Lung (tissue), 12 donors: ENCODE results near the gene ZCCHC18. TPM values are rescaled to one million over a fixed set of nuclear protein-coding genes. Genes with fewer than 3 reads are reported as not detected.

Experiments
- ATAC-seq: fragments of 200-7000 bp; cut with Tn5 transposase; one replicate; pipeline ENCODE4 v1.9.1; 2020; ENCODE audit warnings: moderate number of reproducible peaks; ENCODE audit not compliant: insufficient read depth, low FRiP score
- DNase-seq, 3 donors: peaks; one replicate each; pipeline ENCODE4 v3.0.0-alpha.2; 2013 to 2017
- H3K27ac ChIP-seq, 2 donors: one replicate each; pipeline ENCODE4 v1.5.1; 2013; ENCODE audit warnings: mild to moderate bottlenecking in 2 of 2, moderate library complexity in 2 of 2, control low read depth in 1 of 2, inconsistent platforms in 1 of 2, low read depth in 1 of 2, low read length in 1 of 2
- H3K27me3 ChIP-seq, 3 donors: one replicate each; pipeline ENCODE4 v1.5.1; 2013; ENCODE audit warnings: low read length in 2 of 3; ENCODE audit not compliant: control insufficient read depth in 3 of 3, insufficient read depth in 3 of 3
- H3K36me3 ChIP-seq, 4 donors: one replicate each; pipeline ENCODE4 v1.5.1; 2013; ENCODE audit warnings: low read length in 4 of 4, mild to moderate bottlenecking in 1 of 4, moderate library complexity in 1 of 4; ENCODE audit not compliant: control insufficient read depth in 4 of 4, insufficient read depth in 4 of 4
- H3K4me1 ChIP-seq, 5 donors: one replicate each; pipeline ENCODE4 v1.5.1; 2013; ENCODE audit warnings: low read length in 5 of 5, mild to moderate bottlenecking in 2 of 5, moderate library complexity in 1 of 5; ENCODE audit not compliant: control insufficient read depth in 5 of 5, insufficient read depth in 5 of 5
- H3K4me3 ChIP-seq: one replicate; pipeline ENCODE4 v1.5.1; 2013; ENCODE audit warnings: mild to moderate bottlenecking, control low read depth, moderate library complexity
- H3K9ac ChIP-seq, 2 donors: one replicate each; pipeline ENCODE4 v1.5.1; 2013; ENCODE audit warnings: low read length in 2 of 2, control low read depth in 1 of 2; ENCODE audit not compliant: insufficient read depth in 1 of 2
- H3K9me3 ChIP-seq, 4 donors: one replicate each; pipeline ENCODE4 v1.5.1; 2013; ENCODE audit warnings: low read length in 3 of 4, mild to moderate bottlenecking in 1 of 4, moderate library complexity in 1 of 4; ENCODE audit not compliant: control insufficient read depth in 4 of 4, insufficient read depth in 3 of 4
- CTCF ChIP-seq: IDR thresholded peaks from 2 replicates; pipeline ENCODE4 v1.5.1; 2012; ENCODE audit warnings: mild to moderate bottlenecking; ENCODE audit errors: control extremely low read depth, extremely low read depth
- WGBS, 2 donors: extraction: QIAGEN DNeasy Blood & Tissue Kit; methylation state at CpG; one replicate each; pipeline ENCODE4 v1.1.7; 2013; 5-methylcytosine and 5-hydroxymethylcytosine counted together
- polyA plus RNA-seq, 2 donors: library from polyadenylated mRNA; stranded (reverse); fragments of 200-250 nt; gene quantifications; one replicate each; pipeline ENCODE4 v1.2.1, GENCODE V29; 2013
- total RNA-seq, 2 donors: library from RNA; depleted of rRNA in 1 of 2; stranded (reverse); fragments of >200 nt in 1 of 2; gene quantifications; one replicate each; pipeline ENCODE4 v1.2.1, GENCODE V29; 2014 to 2021
- donor health status: control.
- donor health status: control.
- donor health status: Bipolar disorder and iron deficiency.
- donor health status: healthy.
- donor health status: DM: yes; HTN: yes; CAD: no.

ZCCHC18 gene
- total and polyA plus RNA-seq, 4 donors = 0.24 to 1.1 (median 0.54) TPM

- Histone ChIP-seq H3K27ac (no peak overlapping the region), H3K9me3 (no peaks in the 10 kb centered on the region), H3K9ac (no peak overlapping the region), H3K4me3 (no peak overlapping the region), H3K27me3 (peaks cover 0 to 48% (median 16%) of the 10 kb centered on the region in 3 donors), H3K4me1 (no peaks in the 10 kb centered on the region), H3K36me3 (peaks cover 0 to 10% (median 0%) of the 10 kb centered on the region in 4 donors)
- DNase-seq (no peak), ATAC-seq (no peak)
- no peak for TF ChIP-seq CTCF
- WGBS, 2 donors = 62 to 94% methylated on average over 5 of the region's 5 CpGs
Observed at GRCh38 chrX:104134583-104135261, 22.4 kb downstream of the ZCCHC18 start.

- DNase-seq (no peak), ATAC-seq (no peak)
- Histone ChIP-seq H3K27ac (no peak overlapping the region), H3K4me1 (peaks cover 0 to under 1% (median 0%) of the 10 kb centered on the region in 5 donors), H3K27me3 (peaks cover 0 to 48% (median 16%) of the 10 kb centered on the region in 3 donors), H3K9ac (no peak overlapping the region), H3K4me3 (no peak overlapping the region), H3K9me3 (no peaks in the 10 kb centered on the region), H3K36me3 (peaks cover 0 to 3% (median 0%) of the 10 kb centered on the region in 4 donors)
- TF ChIP-seq CTCF = no peak
- WGBS, 2 donors = 72 to 85% methylated on average over 1 of the region's 1 CpG
Observed at GRCh38 chrX:104135677-104136076, 23.4 kb downstream of the ZCCHC18 start.

GRCh38 chrX:104136241-104137019, 24.1 kb downstream of the ZCCHC18 start:
- Histone ChIP-seq H3K27me3 (peaks cover 0 to 44% (median 12%) of the 10 kb centered on the region in 3 donors), H3K27ac (peak overlapping the region in 1 of 2 donors; percentile 75), H3K36me3 (no peaks in the 10 kb centered on the region), H3K9me3 (no peaks in the 10 kb centered on the region), H3K4me1 (peaks cover 0 to 3% (median 0%) of the 10 kb centered on the region in 5 donors), H3K9ac (peak overlapping the region in 1 of 2 donors; percentile 72), H3K4me3 (peak overlapping the region; percentile 26)
- 24 to 30% methylated on average over 10 of the region's 10 CpGs for WGBS, 2 donors
- peak; percentile 68 for TF ChIP-seq CTCF
- ATAC-seq (peak; percentile 93), DNase-seq (peak; percentile 81 to 94 (median 86))
